GM21381 (cell line): ENCODE results near the gene GABRG3.

Experiments
- ATAC-seq: cut with Tn5 transposase; IDR thresholded peaks from one replicate; pipeline ENCODE4 v1.9.1; 2021; ENCODE audit warnings: mild to moderate bottlenecking, moderate library complexity; ENCODE audit not compliant: unreplicated experiment

The GABRG3 gene

DNA sequence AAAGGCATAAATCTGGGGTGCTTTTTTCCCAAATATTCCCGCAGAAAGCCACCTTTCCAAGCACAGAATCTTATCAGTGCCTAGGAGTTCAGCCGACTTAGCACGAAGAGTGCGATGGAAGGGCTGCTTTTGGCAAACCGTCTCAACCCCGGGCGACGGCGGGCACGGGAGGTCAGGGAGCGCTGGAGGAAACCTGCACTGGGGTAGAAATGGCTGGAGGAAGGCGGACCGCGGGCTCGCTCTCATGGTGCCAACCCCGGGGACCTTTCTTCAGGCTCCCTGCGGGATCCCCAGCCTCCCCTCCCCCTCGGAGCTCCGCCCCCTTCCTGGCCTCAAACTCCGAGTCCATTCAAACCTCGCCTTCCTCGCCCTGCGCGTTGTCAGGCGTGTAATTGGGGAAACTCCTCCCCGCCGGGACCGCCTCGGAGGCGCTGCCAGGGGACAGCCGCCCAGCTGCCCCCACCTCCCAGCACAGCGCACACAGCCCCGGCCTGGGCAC is at the start of gene GABRG3:
GABRG3 (plus strand) TSS at position 470 of the 499 bp plus-strand sequence.
- no peak for ATAC-seq

DNA sequence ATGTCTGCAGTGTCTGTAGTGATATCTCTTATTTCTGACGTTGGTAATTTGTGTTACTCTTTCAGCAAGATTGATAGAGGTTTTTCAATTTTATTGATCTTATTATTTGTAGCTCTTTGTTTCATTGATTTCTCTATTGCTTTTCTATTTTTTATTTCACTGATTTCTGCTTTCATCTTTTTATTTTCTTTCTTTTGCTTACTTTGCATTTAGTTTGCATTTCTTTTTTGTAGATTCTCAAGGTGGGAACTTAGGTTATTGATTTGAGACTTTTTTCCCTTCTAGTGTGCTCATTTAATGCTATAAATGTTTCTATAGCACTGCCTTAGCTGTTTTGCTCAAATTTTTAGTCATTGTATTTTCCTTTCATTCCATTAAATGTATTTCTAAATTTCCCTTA is 49.5 kb upstream of the GABRG3 start:
- no peak for ATAC-seq

- no peak for ATAC-seq
Observed at GRCh38 chr15:26926081-26926480, 44.9 kb upstream of the GABRG3 start.

DNA sequence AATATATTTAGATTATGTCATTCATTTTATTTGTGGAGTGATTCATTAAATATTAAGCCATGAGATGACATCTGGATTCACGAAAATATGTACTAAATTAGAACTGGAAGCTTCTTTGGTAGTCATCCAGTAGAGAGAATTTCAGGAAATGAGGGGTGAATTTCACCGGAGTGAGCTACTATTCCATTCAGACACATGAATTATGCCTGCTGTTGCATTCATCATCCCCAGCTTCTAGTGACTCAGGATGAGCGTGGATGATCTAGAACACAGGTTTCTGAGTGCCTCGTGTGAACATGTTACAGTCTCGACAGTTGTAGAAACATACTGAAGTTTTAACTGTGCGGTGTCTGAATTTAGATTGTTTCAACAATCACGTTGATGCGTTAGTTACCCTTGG is 42.9 kb upstream of the GABRG3 start:
- ATAC-seq = no peak

DNA sequence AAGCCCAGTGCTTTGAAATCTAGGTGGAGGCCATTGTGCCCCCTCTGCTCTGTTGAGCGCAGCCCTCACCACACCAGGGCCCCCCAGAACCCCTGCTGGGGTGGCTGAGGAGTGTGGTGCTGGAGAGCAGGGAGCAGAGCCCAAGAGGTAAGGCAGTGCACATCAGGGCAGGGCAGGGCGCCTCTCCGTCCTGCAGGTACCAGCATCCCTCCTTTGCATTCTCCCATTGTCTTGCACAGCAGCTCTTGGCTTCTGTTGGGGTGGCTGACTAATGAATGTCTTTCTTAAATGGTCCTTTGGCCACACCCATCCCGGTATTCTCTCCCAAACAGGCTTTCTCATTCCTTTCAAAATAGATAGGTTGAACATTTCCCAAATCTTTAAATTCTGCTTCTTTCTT is 41.4 kb upstream of the GABRG3 start:
- no peak for ATAC-seq

DNA sequence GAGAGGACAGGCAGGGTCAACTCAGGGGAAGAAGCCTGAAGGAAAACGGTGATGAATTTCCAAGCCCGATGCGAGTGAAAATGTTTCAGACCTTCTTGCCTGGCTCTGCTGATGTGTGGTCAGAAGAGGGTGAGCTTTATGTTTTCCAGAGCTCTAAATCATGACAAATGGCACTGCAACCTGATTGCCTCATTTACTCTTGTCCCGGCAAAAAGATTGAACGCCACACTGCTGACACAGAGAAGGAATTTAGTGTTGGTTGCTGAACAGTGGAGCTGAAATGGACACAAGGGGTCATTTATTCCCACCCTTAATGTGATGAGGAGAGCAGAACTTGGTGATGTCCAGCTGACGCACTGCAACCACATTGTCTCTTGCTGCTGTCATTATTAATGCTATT is 36.1 kb upstream of the GABRG3 start:
- ATAC-seq = no peak

DNA sequence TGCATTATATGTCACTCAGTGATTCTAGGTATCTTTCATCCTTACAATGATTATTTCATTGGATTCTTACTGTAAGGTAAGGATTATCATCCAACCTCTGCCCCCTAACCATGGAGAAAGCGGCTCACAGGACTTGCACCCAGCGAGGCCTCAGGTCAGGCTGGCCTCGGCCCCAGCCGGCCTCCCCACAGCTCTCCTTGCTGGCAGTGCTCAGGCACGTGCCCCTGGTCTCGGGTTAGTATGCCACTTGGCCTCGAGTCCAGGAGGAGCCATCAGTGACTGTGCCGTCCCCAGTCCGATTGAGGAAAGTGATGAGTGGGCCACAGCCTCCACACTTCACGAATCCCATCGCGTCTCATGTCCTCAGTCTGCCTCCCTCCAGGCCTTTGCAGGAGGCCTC is 35.7 kb upstream of the GABRG3 start:
- ATAC-seq = no peak

GRCh38 chr15:26936502-26936901 is 34.5 kb upstream of the GABRG3 start:
- no peak for ATAC-seq

DNA sequence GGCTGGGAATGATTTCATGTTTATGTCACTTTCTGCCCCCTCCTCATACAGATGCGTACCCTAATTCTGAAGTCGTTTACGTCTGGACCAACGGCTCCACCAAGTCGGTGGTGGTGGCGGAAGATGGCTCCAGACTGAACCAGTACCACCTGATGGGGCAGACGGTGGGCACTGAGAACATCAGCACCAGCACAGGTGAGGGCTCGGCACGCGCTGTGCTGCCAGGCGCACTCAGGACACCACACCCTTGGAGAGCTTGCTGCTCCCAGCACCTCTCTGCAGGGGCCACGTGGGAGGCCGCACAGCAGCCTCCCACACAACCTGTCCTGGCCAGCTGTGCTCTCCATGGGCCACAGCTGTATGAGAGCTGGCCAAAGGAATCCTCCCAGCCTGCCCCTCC is 33.8 kb upstream of the GABRG3 start:
- ATAC-seq = no peak

- ATAC-seq = no peak
Observed at GRCh38 chr15:26939398-26939797, 31.6 kb upstream of the GABRG3 start.

DNA sequence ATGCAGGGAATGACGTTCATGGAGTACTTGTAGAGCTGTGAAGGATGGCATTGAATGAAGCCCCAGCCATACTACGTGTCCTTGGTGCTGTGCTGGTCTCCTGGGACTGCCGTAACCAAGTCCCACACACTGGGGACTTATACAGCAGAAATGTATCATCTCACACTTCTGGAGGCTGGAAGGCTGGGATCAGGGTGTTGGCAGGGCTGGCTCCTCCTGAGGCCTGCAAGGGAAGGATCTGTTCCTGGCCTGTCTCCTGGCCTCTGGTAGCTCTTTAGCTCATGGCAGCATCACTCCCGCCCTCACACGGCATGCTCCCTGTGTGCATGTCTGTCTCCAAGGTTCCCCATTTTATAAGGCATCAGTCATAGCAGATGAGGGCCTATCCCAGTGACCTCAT is 29.5 kb upstream of the GABRG3 start:
- ATAC-seq = no peak

DNA sequence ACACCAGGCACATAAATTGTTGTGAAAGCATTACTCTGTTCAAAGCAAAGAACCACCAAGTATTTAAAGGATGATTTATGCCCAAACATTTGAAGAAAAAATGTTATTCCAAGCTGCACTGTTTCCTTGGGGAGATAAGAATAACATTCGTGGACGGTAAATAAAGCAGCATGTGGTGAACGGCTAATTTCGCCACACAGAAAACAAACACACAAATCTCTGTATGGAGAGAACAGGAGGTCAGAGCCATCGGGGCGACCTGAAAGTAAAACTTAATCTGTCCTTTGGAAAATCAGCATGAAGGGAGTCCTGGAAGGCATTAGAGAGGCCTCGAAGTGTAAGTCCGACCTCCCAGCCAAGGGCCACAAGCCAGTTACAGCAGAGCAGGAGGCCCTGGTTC is 27.1 kb upstream of the GABRG3 start:
- no peak for ATAC-seq

DNA sequence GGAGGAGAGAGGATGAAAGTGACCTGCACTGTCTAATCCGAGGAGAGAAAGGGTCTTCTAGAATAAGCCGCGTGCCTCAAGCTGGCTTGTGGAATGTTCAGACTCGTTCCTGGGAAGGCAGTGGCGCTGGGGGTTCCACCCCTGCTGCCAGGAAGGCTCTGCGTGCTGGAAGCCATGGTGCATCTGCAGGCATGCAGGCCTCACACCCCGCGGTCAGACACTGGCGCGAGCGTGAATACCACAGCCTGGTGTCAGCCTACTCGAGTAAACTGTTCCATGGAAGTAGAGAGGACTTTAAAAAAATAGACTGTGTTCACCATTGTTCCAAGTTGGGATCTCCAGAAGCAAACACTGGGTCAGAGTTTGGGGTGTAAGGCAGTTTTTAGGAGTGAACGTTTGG is 25.9 kb upstream of the GABRG3 start:
- no peak for ATAC-seq

GRCh38 chr15:26950001-26950400 is 21.0 kb upstream of the GABRG3 start:
- no peak for ATAC-seq

- no peak for ATAC-seq
Observed at GRCh38 chr15:26954403-26954802, 16.6 kb upstream of the GABRG3 start.

DNA sequence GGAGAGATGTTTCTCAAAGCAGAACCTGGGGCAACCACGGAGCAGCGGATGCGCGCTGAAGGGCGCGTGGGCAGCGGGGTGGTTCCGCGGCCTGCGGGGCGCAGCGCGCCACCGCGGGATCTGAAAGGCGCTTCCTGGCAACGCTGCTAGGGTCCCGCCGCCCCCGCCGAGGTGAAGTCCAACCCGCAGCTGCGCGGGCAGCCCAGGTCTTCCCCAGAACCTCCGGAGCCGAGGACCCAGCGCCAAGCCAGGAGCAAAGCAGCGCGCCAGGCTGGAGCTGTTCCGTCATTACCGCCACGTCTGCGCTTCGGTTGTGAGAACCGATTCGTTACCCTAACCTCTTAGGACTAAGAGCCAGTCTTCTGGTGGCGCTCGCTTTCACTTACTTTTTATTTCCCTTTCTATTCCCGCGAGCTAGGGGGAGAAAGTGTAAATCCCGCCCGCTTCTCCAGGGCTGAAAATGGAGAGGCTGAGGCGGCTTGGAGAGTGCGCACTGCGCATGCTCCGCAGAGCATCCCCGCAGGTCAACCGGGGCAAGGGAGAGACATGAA is 3.2 kb upstream of the GABRG3 start:
- no peak for ATAC-seq

DNA sequence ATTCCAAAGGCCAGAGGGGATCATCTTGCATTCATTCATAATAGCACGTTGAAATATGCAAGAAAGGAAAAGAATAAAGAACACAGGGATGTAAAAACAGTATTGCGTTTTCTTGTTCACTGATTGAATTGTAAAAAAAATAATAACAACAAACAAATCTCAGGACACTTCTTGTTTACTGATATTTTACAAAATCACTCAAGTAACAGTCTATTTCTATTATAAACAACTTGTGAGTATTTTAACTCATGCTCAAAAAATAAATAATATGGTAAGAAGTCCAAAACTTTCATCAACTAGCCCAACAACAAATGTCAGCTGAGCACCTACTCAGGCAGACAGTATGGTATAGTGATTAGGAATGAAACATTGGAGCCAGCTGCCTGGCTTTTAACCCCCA is 2.2 kb upstream of the GABRG3 start:
- no peak for ATAC-seq

- no peak for ATAC-seq
Observed at GRCh38 chr15:26971271-26972018, 464 bp downstream of the GABRG3 start.

DNA sequence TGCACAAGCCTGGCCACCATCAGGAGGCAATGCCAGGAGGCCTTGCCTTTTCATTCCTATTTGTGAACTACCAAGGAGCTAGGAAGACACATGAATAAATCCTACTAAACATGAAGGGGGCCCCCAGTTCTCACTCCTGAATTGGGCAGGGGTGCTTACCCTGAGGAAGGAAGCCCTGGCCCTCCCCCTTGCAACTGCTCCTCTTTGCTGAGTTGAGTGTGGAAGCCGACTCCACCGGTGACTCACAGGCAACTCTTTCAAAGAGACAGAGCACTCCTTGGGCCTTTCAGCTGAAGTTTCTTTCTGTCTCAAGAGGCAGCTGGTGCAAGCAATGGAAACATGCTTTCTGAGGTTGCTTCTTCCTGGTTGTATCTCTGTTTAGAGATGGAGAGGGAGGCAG is 1.7 kb downstream of the GABRG3 start:
- no peak for ATAC-seq

- no peak for ATAC-seq
Observed at GRCh38 chr15:26974120-26974780, 3.3 kb downstream of the GABRG3 start.

GRCh38 chr15:26981492-26981891 is 10.5 kb downstream of the GABRG3 start:
- ATAC-seq = no peak

DNA sequence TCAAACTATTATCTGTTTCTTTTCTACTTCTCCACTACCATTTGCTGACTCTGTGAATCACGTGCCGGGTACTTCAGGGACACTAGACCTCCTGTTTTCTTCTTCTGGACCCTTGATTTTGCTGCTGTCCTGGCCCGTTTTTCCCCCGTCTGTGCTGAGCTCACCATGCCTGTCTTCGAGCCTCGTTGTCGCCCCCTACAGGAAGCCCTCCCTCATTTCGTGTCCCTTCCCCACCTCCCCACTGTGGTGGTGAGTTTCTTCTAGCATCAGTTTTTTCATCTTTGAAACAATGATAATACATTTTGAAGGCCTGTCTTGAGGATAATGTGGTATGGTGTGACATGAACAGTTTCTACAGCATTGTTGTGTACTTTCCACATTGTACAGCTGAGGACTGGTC is 12.8 kb downstream of the GABRG3 start:
- no peak for ATAC-seq
